Liver (tissue), 9 donors: ENCODE results near the gene MRPL41. TPM values are rescaled to one million over a fixed set of nuclear protein-coding genes. Genes with fewer than 3 reads are reported as not detected.

ENCODE experiments used
- DNase-seq: peaks from one replicate; pipeline ENCODE4 v3.0.0-alpha.2; 2017; ENCODE audit warnings: low spot score
- H3K27ac ChIP-seq, 2 donors: one replicate each; pipeline ENCODE4 v1.7.0; 2013; ENCODE audit warnings: inconsistent platforms in 2 of 2, low read length in 2 of 2, control low read depth in 1 of 2, low read depth in 1 of 2, mild to moderate bottlenecking in 1 of 2
- H3K27me3 ChIP-seq, 4 donors: one replicate each; pipeline versions ENCODE4 v1.6.1 to v1.7.0; 2013; ENCODE audit warnings: low read length in 3 of 4, inconsistent platforms in 1 of 4, mild to moderate bottlenecking in 1 of 4, moderate library complexity in 1 of 4; ENCODE audit not compliant: control insufficient read depth in 4 of 4, insufficient read depth in 4 of 4
- H3K36me3 ChIP-seq, 4 donors: one replicate each; pipeline versions ENCODE4 v1.6.1 to v1.7.0; 2013; ENCODE audit warnings: low read length in 3 of 4, mild to moderate bottlenecking in 3 of 4, low read depth in 1 of 4, moderate library complexity in 1 of 4; ENCODE audit not compliant: control insufficient read depth in 4 of 4, insufficient read depth in 3 of 4
- H3K4me1 ChIP-seq, 4 donors: one replicate each; pipeline versions ENCODE4 v1.6.1 to v1.7.0; 2013; ENCODE audit warnings: low read length in 3 of 4, mild to moderate bottlenecking in 3 of 4, moderate library complexity in 1 of 4; ENCODE audit not compliant: control insufficient read depth in 4 of 4, insufficient read depth in 4 of 4
- H3K4me3 ChIP-seq, 3 donors: one replicate each; pipeline versions ENCODE4 v1.6.1 to v1.7.0; 2013; ENCODE audit warnings: low read length in 3 of 3, control low read depth in 1 of 3, low read depth in 1 of 3, mild to moderate bottlenecking in 1 of 3
- H3K9ac ChIP-seq, 2 donors: one replicate each; pipeline ENCODE4 v1.7.0; 2013; ENCODE audit warnings: low read length in 2 of 2, mild to moderate bottlenecking in 2 of 2, moderate library complexity in 2 of 2, control low read depth in 1 of 2, low read depth in 1 of 2
- H3K9me3 ChIP-seq, 4 donors: one replicate each; pipeline versions ENCODE4 v1.6.1 to v1.7.0; 2013; ENCODE audit warnings: low read length in 3 of 4; ENCODE audit not compliant: control insufficient read depth in 4 of 4
- CTCF ChIP-seq: fragments of 150-350 bp; IDR thresholded peaks from 2 replicates; pipeline ENCODE4 v1.5.1; 2017; ENCODE audit warnings: improper control_type of control experiment, low read depth, low read length; ENCODE audit not compliant: missing input control
- EGR1 ChIP-seq, 2 donors: IDR thresholded peaks; 2 replicates each; pipeline ENCODE4 v1.6.1; 2016 to 2018; ENCODE audit warnings: antibody characterized with exemption in 2 of 2, low read depth in 2 of 2
- FOXA1 ChIP-seq: IDR thresholded peaks from 2 replicates; pipeline ENCODE4 v1.6.1; 2016; ENCODE audit warnings: antibody characterized with exemption
- FOXA2 ChIP-seq: IDR thresholded peaks from 2 replicates; pipeline ENCODE4 v1.6.1; 2016; ENCODE audit warnings: antibody characterized with exemption
- GABPA ChIP-seq, 2 donors: IDR thresholded peaks in 1 of 2; conservative IDR thresholded peaks in 1 of 2; 2 replicates each; pipeline ENCODE4 v1.6.1; 2016; ENCODE audit warnings: antibody characterized with exemption in 2 of 2, mild to moderate bottlenecking in 1 of 2, moderate library complexity in 1 of 2
- HNF4A ChIP-seq, 2 donors: conservative IDR thresholded peaks; 2 replicates each; pipeline ENCODE4 v1.6.1; 2016; ENCODE audit warnings: antibody characterized with exemption in 2 of 2, mild to moderate bottlenecking in 2 of 2
- HNF4G ChIP-seq: IDR thresholded peaks from 2 replicates; pipeline ENCODE4 v1.6.1; 2016; ENCODE audit warnings: antibody characterized with exemption
- JUND ChIP-seq, 2 donors: IDR thresholded peaks; 2 replicates each; pipeline ENCODE4 v1.6.1; 2016; ENCODE audit warnings: antibody characterized with exemption in 2 of 2
- MAX ChIP-seq: IDR thresholded peaks from 2 replicates; pipeline ENCODE4 v1.6.1; 2016; ENCODE audit warnings: antibody characterized with exemption
- NR2F2 ChIP-seq: IDR thresholded peaks from 2 replicates; pipeline ENCODE4 v1.6.1; 2016; ENCODE audit warnings: antibody characterized with exemption
- RAD21 ChIP-seq, 2 donors: IDR thresholded peaks; 2 replicates each; pipeline ENCODE4 v1.6.1; 2016; ENCODE audit warnings: antibody characterized with exemption in 2 of 2, mild to moderate bottlenecking in 2 of 2
- REST ChIP-seq: IDR thresholded peaks from 2 replicates; pipeline ENCODE4 v1.6.1; 2016; ENCODE audit warnings: antibody characterized with exemption, mild to moderate bottlenecking
- RXRA ChIP-seq, 2 donors: IDR thresholded peaks; 2 replicates each; pipeline ENCODE4 v1.6.1; 2017 to 2018; ENCODE audit warnings: antibody characterized with exemption in 2 of 2, mild to moderate bottlenecking in 1 of 2
- SP1 ChIP-seq: IDR thresholded peaks from 2 replicates; pipeline ENCODE4 v1.6.1; 2018; ENCODE audit warnings: antibody characterized with exemption, mild to moderate bottlenecking
- TAF1 ChIP-seq: conservative IDR thresholded peaks from 2 replicates; pipeline ENCODE4 v1.6.1; 2016; ENCODE audit warnings: antibody characterized with exemption, mild to moderate bottlenecking
- YY1 ChIP-seq: IDR thresholded peaks from 2 replicates; pipeline ENCODE4 v1.6.1; 2016; ENCODE audit warnings: antibody characterized with exemption, mild to moderate bottlenecking
- WGBS: extraction: QIAGEN DNeasy Blood & Tissue Kit; methylation state at CpG from one replicate; pipeline ENCODE4 v1.1.7; 2013; 5-methylcytosine and 5-hydroxymethylcytosine counted together
- polyA plus RNA-seq, 2 donors: library from polyadenylated mRNA; stranded (reverse) in 1 of 2; unstranded in 1 of 2; fragments of 200-250 nt in 1 of 2; fragments of >200 nt in 1 of 2; fragmentation: Nextera tagmentation in 1 of 2; extraction: Ambion mirVana in 1 of 2; gene quantifications; one replicate each; pipeline versions ENCODE4 v1.2.1 to v1.2.3, GENCODE V29; 2013 to 2015
- total RNA-seq, 2 donors: library from RNA; depleted of rRNA; stranded (reverse); fragments of >200 nt; gene quantifications; one replicate each; pipeline ENCODE4 v1.2.3, GENCODE V29; 2014
- TF ChIP-seq, protein P1 (sequence below): IDR thresholded peaks from 2 replicates; pipeline ENCODE4 v1.6.1; 2016; ENCODE audit warnings: antibody characterized with exemption
- donor health status: healthy.
- donor health status: healthy.
- donor health status: healthy.
- donor health status: healthy.
- donor health status: healthy.

MRPL41 gene
- total and polyA plus RNA-seq, 4 donors = 31.7 to 120 (median 49.3) TPM

GRCh38 chr9:137583957-137584356, 32.3 kb downstream of the MRPL41 start:
- no peak overlapping the region for H3K9ac ChIP-seq

DNA sequence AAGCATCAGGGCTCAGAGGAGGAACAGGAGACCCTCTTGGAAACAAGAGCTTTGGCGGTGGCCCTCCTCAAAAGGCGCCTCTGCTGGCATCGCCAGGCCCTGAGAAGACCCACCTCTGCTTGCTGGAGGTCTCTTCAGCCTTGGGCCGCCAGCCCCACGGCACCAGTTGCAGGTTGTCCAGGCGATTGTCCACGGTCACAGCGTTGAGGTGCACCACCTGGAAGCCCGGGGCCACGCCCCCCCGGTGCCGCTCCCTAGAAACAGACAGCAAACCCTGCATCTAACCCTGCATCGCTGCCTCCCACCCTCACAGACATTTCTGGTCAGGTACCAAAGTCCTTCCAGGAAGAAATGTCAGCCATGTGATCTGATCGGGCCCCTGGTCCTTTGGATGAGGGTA, 35.2 kb downstream of the MRPL41 start:
- Histone ChIP-seq H3K27me3 (no peaks in the 10 kb centered on the region), H3K4me3 (no peak overlapping the region), H3K27ac (no peak overlapping the region), H3K9ac (no peak overlapping the region), H3K36me3 (peaks cover 9 to 28% (median 15%) of the 10 kb centered on the region in 4 donors), H3K9me3 (no peaks in the 10 kb centered on the region), H3K4me1 (peaks cover 5 to 20% (median 12%) of the 10 kb centered on the region in 4 donors)
- no peak for DNase-seq
- WGBS = 96% methylated on average over 14 of the region's 14 CpGs
- TF ChIP-seq, protein P1, sequence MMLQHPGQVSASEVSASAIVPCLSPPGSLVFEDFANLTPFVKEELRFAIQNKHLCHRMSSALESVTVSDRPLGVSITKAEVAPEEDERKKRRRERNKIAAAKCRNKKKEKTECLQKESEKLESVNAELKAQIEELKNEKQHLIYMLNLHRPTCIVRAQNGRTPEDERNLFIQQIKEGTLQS = no peak
- TF ChIP-seq MAX (no peak), CTCF (no peak), SP1 (no peak), HNF4A (conservative IDR thresholded peaks at IDR 0.05) (no peak), GABPA (IDR thresholded peaks at IDR 0.05 in 1 of 2, conservative IDR thresholded peaks at IDR 0.05 in 1 of 2) (no peak), NR2F2 (no peak), FOXA1 (no peak), RAD21 (IDR thresholded peaks at IDR 0.05) (no peak), TAF1 (no peak), HNF4G (no peak), EGR1 (IDR thresholded peaks at IDR 0.05; ENCODE audit: low read depth in 2 of 2) (no peak), YY1 (no peak), FOXA2 (no peak)

More at GRCh38 chr9:137583957-137584356, 32.3 kb downstream of the MRPL41 start:
- WGBS = 90% methylated on average over 8 of the region's 8 CpGs
- Histone ChIP-seq H3K4me1 (peaks cover 0 to 14% (median 2%) of the 10 kb centered on the region in 4 donors), H3K27ac (no peak overlapping the region), H3K4me3 (no peak overlapping the region), H3K36me3 (peaks cover 9 to 33% (median 17%) of the 10 kb centered on the region in 4 donors), H3K9me3 (no peaks in the 10 kb centered on the region), H3K27me3 (no peaks in the 10 kb centered on the region)
- DNase-seq = no peak
- no peak for TF ChIP-seq NR2F2
- TF ChIP-seq MAX = no peak
- no peak for TF ChIP-seq RXRA (IDR thresholded peaks at IDR 0.05)
- TF ChIP-seq FOXA1 = no peak
- no peak for TF ChIP-seq FOXA2
- TF ChIP-seq HNF4G = no peak
- no peak for TF ChIP-seq SP1
- TF ChIP-seq, protein P1 = no peak
- no peak for TF ChIP-seq GABPA (IDR thresholded peaks at IDR 0.05 in 1 of 2, conservative IDR thresholded peaks at IDR 0.05 in 1 of 2)
- no peak for TF ChIP-seq YY1
- no peak for TF ChIP-seq REST
- no peak for TF ChIP-seq TAF1
- TF ChIP-seq JUND (IDR thresholded peaks at IDR 0.05) = no peak
- TF ChIP-seq RAD21 (IDR thresholded peaks at IDR 0.05) = no peak
